ENCODE data around the gene ERRFI1. TPM values are rescaled to one million over a fixed set of nuclear protein-coding genes. Genes with fewer than 3 reads are reported as not detected.

The ERRFI1 gene
- total RNA-seq, 2 donors from 2014 or later = 61.4 to 72.5 TPM

DNA sequence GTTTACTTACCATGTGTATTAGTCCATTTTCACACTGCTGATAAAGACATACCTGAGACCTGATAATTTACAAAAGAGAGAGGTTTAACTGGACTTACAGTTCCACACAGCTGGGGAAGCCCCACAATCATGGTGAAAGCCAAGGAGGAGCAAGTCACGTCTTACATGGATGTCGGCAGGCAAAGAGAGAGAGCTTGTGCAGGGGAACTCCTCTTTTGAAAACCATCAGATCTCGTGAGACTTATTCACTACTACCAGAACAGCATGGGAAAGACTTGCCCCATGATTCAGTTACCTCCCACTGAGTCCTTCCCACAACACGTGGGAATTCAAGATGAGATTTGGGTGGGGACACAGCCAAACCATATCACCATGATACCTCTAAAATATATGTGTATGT, 39.3 kb upstream of the ERRFI1 start:
- 87 to 96% methylated on average over 3 to 4 of the region's 4 CpGs for WGBS, 2 experiments (ENCODE audit: insufficient coverage in 1 of 2, insufficient read length in 1 of 2)
- no peak overlapping the region for H3K9ac ChIP-seq (ENCODE audit: extremely low read depth, low read length, poor library complexity, severe bottlenecking)
- no peaks in the 10 kb centered on the region for H3K27me3 ChIP-seq (ENCODE audit: control insufficient read depth, insufficient read depth, low read length, poor library complexity, severe bottlenecking)
- Mint-ChIP-seq H3K9me3 (peaks cover 7% of the 10 kb centered on the region), H3K4me1 (peaks cover 8% of the 10 kb centered on the region), H3K27me3 (ENCODE audit: insufficient read depth) (no peaks in the 10 kb centered on the region), H3K36me3 (ENCODE audit: low read depth) (no peaks in the 10 kb centered on the region), H3K27ac (no peak overlapping the region), H3K4me3 (no peak overlapping the region)
- no peaks in the 10 kb centered on the region for H3K36me3 ChIP-seq (ENCODE audit: control insufficient read depth, insufficient read depth, low read length)
- no peak for DNase-seq
- peaks cover 5% of the 10 kb centered on the region for H3K4me1 ChIP-seq (ENCODE audit: control insufficient read depth, insufficient read depth, low read length)
- peaks cover 5% of the 10 kb centered on the region for H3K9me3 ChIP-seq (ENCODE audit: control insufficient read depth, low read length)
- H3K4me3 ChIP-seq (ENCODE audit: low read length) = no peak overlapping the region
- TF ChIP-seq, protein P1, sequence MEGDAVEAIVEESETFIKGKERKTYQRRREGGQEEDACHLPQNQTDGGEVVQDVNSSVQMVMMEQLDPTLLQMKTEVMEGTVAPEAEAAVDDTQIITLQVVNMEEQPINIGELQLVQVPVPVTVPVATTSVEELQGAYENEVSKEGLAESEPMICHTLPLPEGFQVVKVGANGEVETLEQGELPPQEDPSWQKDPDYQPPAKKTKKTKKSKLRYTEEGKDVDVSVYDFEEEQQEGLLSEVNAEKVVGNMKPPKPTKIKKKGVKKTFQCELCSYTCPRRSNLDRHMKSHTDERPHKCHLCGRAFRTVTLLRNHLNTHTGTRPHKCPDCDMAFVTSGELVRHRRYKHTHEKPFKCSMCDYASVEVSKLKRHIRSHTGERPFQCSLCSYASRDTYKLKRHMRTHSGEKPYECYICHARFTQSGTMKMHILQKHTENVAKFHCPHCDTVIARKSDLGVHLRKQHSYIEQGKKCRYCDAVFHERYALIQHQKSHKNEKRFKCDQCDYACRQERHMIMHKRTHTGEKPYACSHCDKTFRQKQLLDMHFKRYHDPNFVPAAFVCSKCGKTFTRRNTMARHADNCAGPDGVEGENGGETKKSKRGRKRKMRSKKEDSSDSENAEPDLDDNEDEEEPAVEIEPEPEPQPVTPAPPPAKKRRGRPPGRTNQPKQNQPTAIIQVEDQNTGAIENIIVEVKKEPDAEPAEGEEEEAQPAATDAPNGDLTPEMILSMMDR (conservative IDR thresholded peaks at IDR 0.05) = no peak
- no peak overlapping the region for H3K27ac ChIP-seq (ENCODE audit: low read depth, low read length)

DNA sequence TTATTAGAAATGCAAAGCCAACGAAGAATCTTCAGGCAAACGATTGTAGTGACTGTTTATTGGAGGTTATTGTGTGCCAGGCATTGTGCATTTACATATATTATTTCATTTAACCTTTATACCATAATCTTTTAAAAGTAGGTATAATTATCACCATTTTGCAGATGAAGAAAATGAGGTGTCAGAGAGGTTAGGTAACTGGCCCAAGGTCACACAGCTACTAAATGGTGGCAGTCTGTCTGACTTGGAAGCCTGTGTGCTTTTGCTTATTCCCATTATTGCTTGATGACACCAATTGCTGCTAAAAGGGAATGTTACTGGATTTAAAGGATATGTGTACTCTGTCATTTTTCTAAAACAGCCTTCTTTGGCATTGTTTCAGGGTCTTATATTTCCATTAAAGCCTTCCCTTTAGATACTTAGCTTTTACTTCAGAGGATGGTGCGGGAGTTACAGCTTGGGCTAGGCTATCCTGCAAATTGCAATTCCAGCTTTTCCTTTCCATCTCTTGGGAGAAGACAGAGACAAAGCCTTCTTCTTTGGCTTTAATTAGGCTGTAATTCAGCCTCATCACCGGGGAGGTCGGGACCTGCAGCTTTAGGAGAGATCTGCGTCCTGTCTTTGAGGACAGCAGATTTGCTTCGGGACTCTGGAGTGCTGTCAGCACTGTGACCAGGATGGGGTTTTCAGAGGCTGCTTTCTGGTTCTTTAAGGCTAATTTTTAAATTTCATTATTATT, 37.4 kb upstream of the ERRFI1 start:
- no peak overlapping the region for H3K4me3 ChIP-seq (ENCODE audit: low read length)

DNA sequence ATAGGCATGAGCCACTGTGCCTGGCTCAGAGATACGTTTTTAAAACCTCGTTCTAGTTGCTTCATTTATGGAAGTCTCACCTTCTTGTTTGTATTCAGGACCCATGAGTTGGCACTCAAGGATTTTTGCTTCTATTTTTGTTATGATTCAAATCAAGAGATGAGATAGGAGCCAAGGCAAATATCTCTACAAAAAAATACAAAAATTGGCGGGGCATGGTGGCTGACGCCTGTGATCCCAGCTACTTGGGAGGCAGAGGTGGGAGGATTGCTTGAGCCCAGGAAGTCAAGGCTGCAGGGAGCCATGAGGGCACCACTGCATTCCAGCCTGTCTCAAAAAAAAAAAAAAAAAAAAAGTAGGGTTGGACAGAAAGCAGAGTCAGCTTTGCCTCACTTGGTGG, 36.8 kb upstream of the ERRFI1 start:
- peaks cover 5% of the 10 kb centered on the region for H3K9me3 ChIP-seq (ENCODE audit: control insufficient read depth, low read length)
- no peaks in the 10 kb centered on the region for H3K36me3 ChIP-seq (ENCODE audit: control insufficient read depth, insufficient read depth, low read length)
- H3K4me1 ChIP-seq (ENCODE audit: control insufficient read depth, insufficient read depth, low read length) = peaks cover 5% of the 10 kb centered on the region
- peaks cover 7% of the 10 kb centered on the region for H3K9me3 Mint-ChIP-seq
- no peak overlapping the region for H3K4me3 ChIP-seq (ENCODE audit: low read length)
- TF ChIP-seq, protein P1 (conservative IDR thresholded peaks at IDR 0.05) = no peak
- no peaks in the 10 kb centered on the region for H3K27me3 ChIP-seq (ENCODE audit: control insufficient read depth, insufficient read depth, low read length, poor library complexity, severe bottlenecking)
- H3K9ac ChIP-seq (ENCODE audit: extremely low read depth, low read length, poor library complexity, severe bottlenecking) = no peak overlapping the region
- no peak for DNase-seq
- H3K36me3 Mint-ChIP-seq (ENCODE audit: low read depth) = no peaks in the 10 kb centered on the region
- no peak overlapping the region for H3K27ac ChIP-seq (ENCODE audit: low read depth, low read length)
- no peak overlapping the region for H3K27ac Mint-ChIP-seq
- H3K4me1 Mint-ChIP-seq = peaks cover 8% of the 10 kb centered on the region
- H3K27me3 Mint-ChIP-seq (ENCODE audit: insufficient read depth) = no peaks in the 10 kb centered on the region
- WGBS, 2 experiments (ENCODE audit: insufficient coverage in 1 of 2, insufficient read length in 1 of 2) = 89 to 95% methylated on average over 2 to 4 of the region's 4 CpGs
- H3K4me3 Mint-ChIP-seq = no peak overlapping the region

More for the DNA sequence above, 37.4 kb upstream of the ERRFI1 start:
- Histone ChIP-seq H3K9ac (ENCODE audit: extremely low read depth, low read length, poor library complexity, severe bottlenecking) (no peak overlapping the region), H3K27ac (ENCODE audit: low read depth, low read length) (no peak overlapping the region), H3K4me1 (ENCODE audit: control insufficient read depth, insufficient read depth, low read length) (peaks cover 5% of the 10 kb centered on the region), H3K9me3 (ENCODE audit: control insufficient read depth, low read length) (peaks cover 5% of the 10 kb centered on the region), H3K36me3 (ENCODE audit: control insufficient read depth, insufficient read depth, low read length) (no peaks in the 10 kb centered on the region), H3K27me3 (ENCODE audit: control insufficient read depth, insufficient read depth, low read length, poor library complexity, severe bottlenecking) (no peaks in the 10 kb centered on the region)
- no peak for DNase-seq
- Mint-ChIP-seq H3K27ac (no peak overlapping the region), H3K4me1 (peaks cover 6% of the 10 kb centered on the region), H3K4me3 (no peak overlapping the region), H3K9me3 (peaks cover 7% of the 10 kb centered on the region), H3K27me3 (ENCODE audit: insufficient read depth) (no peaks in the 10 kb centered on the region), H3K36me3 (ENCODE audit: low read depth) (no peaks in the 10 kb centered on the region)
- 80 to 86% methylated on average over 2 to 5 of the region's 7 CpGs for WGBS, 2 experiments (ENCODE audit: insufficient coverage in 1 of 2, insufficient read length in 1 of 2)
- TF ChIP-seq, protein P1 (conservative IDR thresholded peaks at IDR 0.05) = no peak
